HG03342 (cell line): Measurements from ENCODE around the gene SPG7.
"Not testable (repeated sequence)": the region's sequence is repeated elsewhere in the genome, so short reads cannot be mapped to it uniquely, and the experiment has no call there.

Experiments
- ATAC-seq: cut with Tn5 transposase; IDR thresholded peaks from one replicate; pipeline ENCODE4 v1.9.1; 2021; ENCODE audit warnings: mild to moderate bottlenecking, moderate library complexity; ENCODE audit not compliant: unreplicated experiment

Gene SPG7

GRCh38 chr16:89575247-89576152, 67.3 kb downstream of the SPG7 start, which contains the start of gene CPNE7:
Gene CPNE7 (plus strand): TSS chr16:89575758. CDS start chr16:89575898, 140 bp downstream.
- no peak for ATAC-seq

GRCh38 chr16:89576153-89577054, 68.2 kb downstream of the SPG7 start:
- no peak for ATAC-seq

GRCh38 chr16:89577055-89577759, 69.0 kb downstream of the SPG7 start:
- ATAC-seq: no peak

GRCh38 chr16:89579351-89579750, 71.1 kb downstream of the SPG7 start:
- no peak for ATAC-seq

- ATAC-seq: no peak
Measured at GRCh38 chr16:89581045-89581695, 73.0 kb downstream of the SPG7 start.

- ATAC-seq: no peak
Measured at GRCh38 chr16:89581861-89582563, 73.8 kb downstream of the SPG7 start.

GRCh38 chr16:89582614-89583196, 74.5 kb downstream of the SPG7 start:
- ATAC-seq: no peak

- ATAC-seq: no peak
Measured at GRCh38 chr16:89583197-89583894, 75.1 kb downstream of the SPG7 start.

- ATAC-seq: no peak
Measured at GRCh38 chr16:89583895-89584644, 75.9 kb downstream of the SPG7 start.

GRCh38 chr16:89584768-89585549, 76.8 kb downstream of the SPG7 start:
- no peak for ATAC-seq

GRCh38 chr16:89586218-89586617, 78.0 kb downstream of the SPG7 start:
- no peak for ATAC-seq

- ATAC-seq: no peak
Measured at GRCh38 chr16:89586853-89587252, 78.7 kb downstream of the SPG7 start.

- ATAC-seq: not testable (repeated sequence)
Measured at GRCh38 chr16:89587676-89588075, 79.5 kb downstream of the SPG7 start.

GRCh38 chr16:89588413-89589109, 80.4 kb downstream of the SPG7 start:
- ATAC-seq: no peak

GRCh38 chr16:89589241-89589926, 81.2 kb downstream of the SPG7 start:
- no peak for ATAC-seq

- ATAC-seq: no peak
Measured at GRCh38 chr16:89593841-89594240, 85.6 kb downstream of the SPG7 start.
